ENCODE results near the gene TRAF4. TPM values are rescaled to one million over a fixed set of nuclear protein-coding genes. Genes with fewer than 3 reads are reported as not detected.
"Not testable (repeated sequence)": the region's sequence is repeated elsewhere in the genome, so short reads cannot be mapped to it uniquely, and the experiment has no call there.

TRAF4 gene
- total RNA-seq, 1 experiment from 2014 or later = 127 TPM

- Histone ChIP-seq H3K4me1 (ENCODE audit: control insufficient read depth in 1 of 2, insufficient read depth in 2 of 2, low read length in 2 of 2) (peaks cover 36 to 59% of the 10 kb centered on the region in 2 experiments), H3K4me3 (replicated peaks in 1 of 2; ENCODE audit: low read depth in 1 of 2, low read length in 2 of 2) (peak overlapping the region; percentile 98 to 99), H2AFZ (ENCODE audit: low read depth, low read length, poor library complexity, severe bottlenecking) (no peak overlapping the region), H3K4me2 (ENCODE audit: low read length) (peak overlapping the region; percentile 77), H3K9ac (ENCODE audit: low read length) (peak overlapping the region; percentile 99), H3K9me2 (ENCODE audit: insufficient read depth) (no peaks in the 10 kb centered on the region), H3K27me3 (ENCODE audit: insufficient read depth, low read length) (no peaks in the 10 kb centered on the region), H3K36me3 (ENCODE audit: control insufficient read depth in 1 of 2, insufficient read depth in 2 of 2, low read length in 2 of 2) (peaks cover 22 to 43% of the 10 kb centered on the region in 2 experiments; a peak in 3 of 4 replicates), H3K9me3 (ENCODE audit: control insufficient read depth in 1 of 2, insufficient read depth in 1 of 2, low read depth in 1 of 2, low read length in 2 of 2) (no peaks in the 10 kb centered on the region), H3K27ac (ENCODE audit: low read depth, low read length) (peak overlapping the region; percentile 89), H3K79me2 (ENCODE audit: insufficient read depth, low read length) (peaks cover 49% of the 10 kb centered on the region), H4K20me1 (ENCODE audit: insufficient read depth) (peaks cover 15% of the 10 kb centered on the region; the same call in 1 of the 2 replicates)
- TF ChIP-seq FOSL1 (IDR thresholded peaks at IDR 0.05; ENCODE audit: low read depth) (no peak), POLR2AphosphoS5 (IDR thresholded peaks at IDR 0.05; ENCODE audit: low read depth, low read length) (peak; percentile 64), ZFX (IDR thresholded peaks at IDR 0.05) (peak; percentile 35; the same call in 1 of the 2 replicates), SIN3A (IDR thresholded peaks at IDR 0.05; ENCODE audit: low read depth) (peak; percentile 17; the same call in 1 of the 2 replicates), CBX3 (IDR thresholded peaks at IDR 0.05; ENCODE audit: low read depth) (no peak), ELF1 (IDR thresholded peaks at IDR 0.05; ENCODE audit: borderline replicate concordance, low read depth) (no peak; the same call in 1 of the 2 replicates), SP1 (IDR thresholded peaks at IDR 0.05; ENCODE audit: low read depth) (no peak), ZBTB33 (IDR thresholded peaks at IDR 0.05; ENCODE audit: extremely low read depth, insufficient replicate concordance, low read length) (no peak), YY1 (IDR thresholded peaks at IDR 0.05; ENCODE audit: extremely low read depth, insufficient replicate concordance, low read depth, low read length) (no peak)
- TF ChIP-seq, protein P1, sequence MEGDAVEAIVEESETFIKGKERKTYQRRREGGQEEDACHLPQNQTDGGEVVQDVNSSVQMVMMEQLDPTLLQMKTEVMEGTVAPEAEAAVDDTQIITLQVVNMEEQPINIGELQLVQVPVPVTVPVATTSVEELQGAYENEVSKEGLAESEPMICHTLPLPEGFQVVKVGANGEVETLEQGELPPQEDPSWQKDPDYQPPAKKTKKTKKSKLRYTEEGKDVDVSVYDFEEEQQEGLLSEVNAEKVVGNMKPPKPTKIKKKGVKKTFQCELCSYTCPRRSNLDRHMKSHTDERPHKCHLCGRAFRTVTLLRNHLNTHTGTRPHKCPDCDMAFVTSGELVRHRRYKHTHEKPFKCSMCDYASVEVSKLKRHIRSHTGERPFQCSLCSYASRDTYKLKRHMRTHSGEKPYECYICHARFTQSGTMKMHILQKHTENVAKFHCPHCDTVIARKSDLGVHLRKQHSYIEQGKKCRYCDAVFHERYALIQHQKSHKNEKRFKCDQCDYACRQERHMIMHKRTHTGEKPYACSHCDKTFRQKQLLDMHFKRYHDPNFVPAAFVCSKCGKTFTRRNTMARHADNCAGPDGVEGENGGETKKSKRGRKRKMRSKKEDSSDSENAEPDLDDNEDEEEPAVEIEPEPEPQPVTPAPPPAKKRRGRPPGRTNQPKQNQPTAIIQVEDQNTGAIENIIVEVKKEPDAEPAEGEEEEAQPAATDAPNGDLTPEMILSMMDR (IDR thresholded peaks at IDR 0.05 in 2 of 3, conservative IDR thresholded peaks at IDR 0.05 in 1 of 3; ENCODE audit: borderline replicate concordance in 1 of 3, insufficient read depth in 1 of 3, low read depth in 2 of 3, low read length in 2 of 3) = peak in 1 of 3 experiments; percentile 6; a peak in 1 of 6 replicates
- BruUV-seq (replicated peaks) = TSS peak; percentile 75
- ChIA-PET CTCF (interaction anchor here (1.0 to 1.3 kb wide), 7 partner anchors 8 to 397 kb away, joined by 3 to 13 read pairs (median 5); partner anchors contain the start of genes BLTP2, NEK8, PHF12 and PROCA1), RAD21 (ENCODE audit: low non-redundant PET in 1 of 2, low total read pairs in 2 of 2, uncharacterized antibody in 2 of 2, unreplicated experiment in 2 of 2) (no interaction called here), POLR2A (interaction anchor here (0.9 to 2.6 kb wide), 12 partner anchors 8 to 231 kb away, joined by 3 to 42 read pairs (median 6); partner anchors contain the start of genes FAM222B, NEK8, PHF12 and PROCA1)
- ATAC-seq = no peak
- DNase-seq (ENCODE audit: low read depth, low spot score) = no peak
- intact Hi-C loops (cut with micrococcal nuclease) = no loop called here
Observed at GRCh38 chr17:28720247-28720996, 23.4 kb upstream of the TRAF4 start.

GRCh38 chr17:28720997-28721329, 22.8 kb upstream of the TRAF4 start:
- Histone ChIP-seq H4K20me1 (ENCODE audit: insufficient read depth) (peaks cover 15% of the 10 kb centered on the region; the same call in 1 of the 2 replicates), H3K27ac (ENCODE audit: low read depth, low read length) (peak overlapping the region; percentile 89), H3K4me3 (replicated peaks in 1 of 2; ENCODE audit: low read depth in 1 of 2, low read length in 2 of 2) (peak overlapping the region; percentile 98 to 99), H3K4me2 (ENCODE audit: low read length) (peak overlapping the region; percentile 77), H3K4me1 (ENCODE audit: control insufficient read depth in 1 of 2, insufficient read depth in 2 of 2, low read length in 2 of 2) (peaks cover 36 to 64% of the 10 kb centered on the region in 2 experiments), H3K9ac (ENCODE audit: low read length) (peak overlapping the region; percentile 99), H3K79me2 (ENCODE audit: insufficient read depth, low read length) (peaks cover 49% of the 10 kb centered on the region), H3K36me3 (ENCODE audit: control insufficient read depth in 1 of 2, insufficient read depth in 2 of 2, low read length in 2 of 2) (peaks cover 22 to 43% of the 10 kb centered on the region in 2 experiments; a peak in 3 of 4 replicates)
- H3K9me2 ChIP-seq (ENCODE audit: insufficient read depth); DNase-seq (ENCODE audit: low read depth, low spot score); RAD21 ChIA-PET (ENCODE audit: low non-redundant PET in 1 of 2, low total read pairs in 2 of 2, uncharacterized antibody in 2 of 2, unreplicated experiment in 2 of 2); H3K27me3 ChIP-seq (ENCODE audit: insufficient read depth, low read length); intact Hi-C loops (cut with micrococcal nuclease); H2AFZ ChIP-seq (ENCODE audit: low read depth, low read length, poor library complexity, severe bottlenecking); CTCF ChIA-PET; ATAC-seq; BruUV-seq (replicated peaks); H3K9me3 ChIP-seq (ENCODE audit: control insufficient read depth in 1 of 2, insufficient read depth in 1 of 2, low read depth in 1 of 2, low read length in 2 of 2): not testable (repeated sequence)
- POLR2A ChIA-PET = interaction anchor here (1.7 to 2.6 kb wide), 2 partner anchors 10 to 14 kb away, joined by 6 to 42 read pairs; partner anchors contain the start of gene PROCA1

All from HCT116 (cell line).